NB4 (cell line): ENCODE results near the gene ANKS1B.

ENCODE experiments used
- MYC ChIP-seq: IDR thresholded peaks from 2 replicates; pipeline ENCODE4 v1.6.1; 2011; ENCODE audit warnings: low read depth, low read length
- POLR2A ChIP-seq: IDR thresholded peaks from 2 replicates; pipeline ENCODE4 v1.6.1; 2011; ENCODE audit warnings: mild to moderate bottlenecking; ENCODE audit not compliant: insufficient read length; ENCODE audit errors: extremely low read depth
- TF ChIP-seq, protein P1 (sequence below): IDR thresholded peaks from one replicate; pipeline ENCODE4 v1.5.1; 2012; ENCODE audit warnings: low read depth, low read length
- TF ChIP-seq, protein P2 (sequence below): IDR thresholded peaks from 2 replicates; pipeline ENCODE4 v1.6.1; 2011; ENCODE audit warnings: low read depth, low read length

DNA sequence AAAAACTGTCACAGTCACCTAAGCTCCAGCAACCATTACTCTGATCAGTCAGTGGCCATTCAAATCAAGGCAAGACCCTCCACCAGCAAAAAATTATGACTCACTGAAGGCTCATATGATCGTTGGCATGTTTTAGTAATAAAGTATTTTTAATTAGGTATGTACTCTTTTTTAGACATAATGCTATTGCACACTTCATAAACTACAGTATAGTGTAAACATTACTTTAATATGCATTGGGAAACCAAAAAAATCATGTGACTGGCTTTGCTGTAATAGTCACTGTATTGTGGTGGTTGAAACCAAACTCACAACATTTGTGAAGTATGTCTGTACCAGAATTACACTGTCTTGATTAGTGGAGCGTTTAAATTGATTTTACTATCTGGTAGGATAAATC lies 471.7 kb downstream of the ANKS1B start:
- TF ChIP-seq POLR2A (no peak), MYC (no peak)
- TF ChIP-seq, protein P1, sequence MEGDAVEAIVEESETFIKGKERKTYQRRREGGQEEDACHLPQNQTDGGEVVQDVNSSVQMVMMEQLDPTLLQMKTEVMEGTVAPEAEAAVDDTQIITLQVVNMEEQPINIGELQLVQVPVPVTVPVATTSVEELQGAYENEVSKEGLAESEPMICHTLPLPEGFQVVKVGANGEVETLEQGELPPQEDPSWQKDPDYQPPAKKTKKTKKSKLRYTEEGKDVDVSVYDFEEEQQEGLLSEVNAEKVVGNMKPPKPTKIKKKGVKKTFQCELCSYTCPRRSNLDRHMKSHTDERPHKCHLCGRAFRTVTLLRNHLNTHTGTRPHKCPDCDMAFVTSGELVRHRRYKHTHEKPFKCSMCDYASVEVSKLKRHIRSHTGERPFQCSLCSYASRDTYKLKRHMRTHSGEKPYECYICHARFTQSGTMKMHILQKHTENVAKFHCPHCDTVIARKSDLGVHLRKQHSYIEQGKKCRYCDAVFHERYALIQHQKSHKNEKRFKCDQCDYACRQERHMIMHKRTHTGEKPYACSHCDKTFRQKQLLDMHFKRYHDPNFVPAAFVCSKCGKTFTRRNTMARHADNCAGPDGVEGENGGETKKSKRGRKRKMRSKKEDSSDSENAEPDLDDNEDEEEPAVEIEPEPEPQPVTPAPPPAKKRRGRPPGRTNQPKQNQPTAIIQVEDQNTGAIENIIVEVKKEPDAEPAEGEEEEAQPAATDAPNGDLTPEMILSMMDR = no peak
- TF ChIP-seq, protein P2, sequence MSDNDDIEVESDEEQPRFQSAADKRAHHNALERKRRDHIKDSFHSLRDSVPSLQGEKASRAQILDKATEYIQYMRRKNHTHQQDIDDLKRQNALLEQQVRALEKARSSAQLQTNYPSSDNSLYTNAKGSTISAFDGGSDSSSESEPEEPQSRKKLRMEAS = no peak
